ENCODE results near the gene HSD11B1L.

Gene HSD11B1L

GRCh38 chr19:5667751-5668271 lies 13.0 kb upstream of the HSD11B1L start:
- no peak for DNase-seq

- DNase-seq = no peak
Observed at GRCh38 chr19:5669212-5669611, 11.6 kb upstream of the HSD11B1L start.

GRCh38 chr19:5671600-5671999 lies 9.2 kb upstream of the HSD11B1L start:
- no peak for DNase-seq

- no peak for DNase-seq
Observed at GRCh38 chr19:5672708-5673459, 7.9 kb upstream of the HSD11B1L start.

- no peak for DNase-seq
Observed at GRCh38 chr19:5673752-5674151, 7.1 kb upstream of the HSD11B1L start.

GRCh38 chr19:5674714-5675113 lies 6.1 kb upstream of the HSD11B1L start:
- no peak for DNase-seq

GRCh38 chr19:5676105-5676771 lies 4.6 kb upstream of the HSD11B1L start:
- DNase-seq = no peak

GRCh38 chr19:5676772-5677105 lies 4.1 kb upstream of the HSD11B1L start:
- no peak for DNase-seq

GRCh38 chr19:5677136-5677535 lies 3.7 kb upstream of the HSD11B1L start:
- no peak for DNase-seq

- DNase-seq = no peak
Observed at GRCh38 chr19:5677580-5677979, 3.2 kb upstream of the HSD11B1L start.

- no peak for DNase-seq
Observed at GRCh38 chr19:5678071-5678718, 2.6 kb upstream of the HSD11B1L start.

GRCh38 chr19:5679289-5680083 lies 1.3 kb upstream of the HSD11B1L start:
- no peak for DNase-seq

GRCh38 chr19:5680084-5680436 lies 767 bp upstream of the HSD11B1L start:
- DNase-seq = no peak

GRCh38 chr19:5681391-5682106 lies 722 bp downstream of the HSD11B1L start:
- no peak for DNase-seq

- no peak for DNase-seq
Observed at GRCh38 chr19:5682107-5682482, 1.3 kb downstream of the HSD11B1L start.

GRCh38 chr19:5683177-5683886 lies 2.5 kb downstream of the HSD11B1L start:
- DNase-seq = no peak

- no peak for DNase-seq
Observed at GRCh38 chr19:5684694-5685430, 4.0 kb downstream of the HSD11B1L start.

GRCh38 chr19:5686326-5686646 lies 5.5 kb downstream of the HSD11B1L start:
- DNase-seq = no peak

- DNase-seq = peak; percentile 95 to 96
Observed at GRCh38 chr19:5686647-5687359, 6.0 kb downstream of the HSD11B1L start.

- DNase-seq = no peak
Observed at GRCh38 chr19:5687360-5688198, 6.8 kb downstream of the HSD11B1L start.
